Brain microvascular endothelial cell (primary cell): ENCODE data around the gene RAMP3.

Source experiments
- DNase-seq: peaks from one replicate; pipeline ENCODE4 v3.0.0-alpha.2; 2020
- H3K27ac ChIP-seq: fragments of 250-450 bp; sonication (Bioruptor Pico); 2 replicates; pipeline ENCODE4 v1.5.1; 2020; ENCODE audit warnings: mild to moderate bottlenecking, moderate library complexity
- H3K27me3 ChIP-seq: fragments of 250-450 bp; sonication (Bioruptor Pico); replicated peaks from 2 replicates; pipeline ENCODE4 v1.5.1; 2020; ENCODE audit warnings: mild to moderate bottlenecking
- H3K36me3 ChIP-seq: fragments of 250-450 bp; sonication (Bioruptor Pico); replicated peaks from 2 replicates; pipeline ENCODE4 v1.5.1; 2020; ENCODE audit warnings: mild to moderate bottlenecking
- H3K4me3 ChIP-seq: 2 replicates; pipeline ENCODE4 v1.5.1; 2011; ENCODE audit warnings: low read depth, mild to moderate bottlenecking, control low read depth, low read length, moderate library complexity
- in situ Hi-C: cut with HindIII; loops from 2 replicates; pipeline ENCODE4 v1.10.0; 2017; ENCODE audit warnings: low sequenced_read_pairs, low pct_ligation_motif_present
- TF ChIP-seq, protein P1 (sequence below): IDR thresholded peaks from 2 replicates; pipeline ENCODE4 v1.5.1; 2011; ENCODE audit warnings: low read depth, mild to moderate bottlenecking, moderate library complexity, low read length, control low read depth, inconsistent platforms; ENCODE audit errors: missing control alignments

The RAMP3 gene

DNA sequence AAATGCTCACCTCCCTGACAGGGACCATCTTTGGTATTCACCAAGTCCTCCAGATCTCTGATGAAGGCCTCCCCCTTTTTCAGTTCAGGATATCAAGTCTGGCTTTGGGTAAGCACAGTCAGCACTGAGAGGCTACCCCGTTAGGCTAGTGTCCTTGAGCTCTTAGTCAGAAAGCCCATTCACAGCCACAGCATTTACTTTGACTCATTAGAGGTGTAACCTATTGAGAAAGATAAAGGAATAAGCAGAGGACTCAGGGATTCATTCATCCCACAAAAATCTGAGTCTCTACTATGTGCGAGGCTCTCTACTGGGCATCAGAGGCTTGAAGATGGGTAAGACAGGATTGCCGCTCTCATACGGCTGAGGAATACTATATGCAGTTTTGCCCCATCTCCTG lies 14.0 kb upstream of the RAMP3 start:
- Histone ChIP-seq H3K27ac (no peak overlapping the region), H3K36me3 (no peaks in the 10 kb centered on the region), H3K27me3 (peaks cover 4% of the 10 kb centered on the region), H3K4me3 (no peak overlapping the region)
- TF ChIP-seq, protein P1, sequence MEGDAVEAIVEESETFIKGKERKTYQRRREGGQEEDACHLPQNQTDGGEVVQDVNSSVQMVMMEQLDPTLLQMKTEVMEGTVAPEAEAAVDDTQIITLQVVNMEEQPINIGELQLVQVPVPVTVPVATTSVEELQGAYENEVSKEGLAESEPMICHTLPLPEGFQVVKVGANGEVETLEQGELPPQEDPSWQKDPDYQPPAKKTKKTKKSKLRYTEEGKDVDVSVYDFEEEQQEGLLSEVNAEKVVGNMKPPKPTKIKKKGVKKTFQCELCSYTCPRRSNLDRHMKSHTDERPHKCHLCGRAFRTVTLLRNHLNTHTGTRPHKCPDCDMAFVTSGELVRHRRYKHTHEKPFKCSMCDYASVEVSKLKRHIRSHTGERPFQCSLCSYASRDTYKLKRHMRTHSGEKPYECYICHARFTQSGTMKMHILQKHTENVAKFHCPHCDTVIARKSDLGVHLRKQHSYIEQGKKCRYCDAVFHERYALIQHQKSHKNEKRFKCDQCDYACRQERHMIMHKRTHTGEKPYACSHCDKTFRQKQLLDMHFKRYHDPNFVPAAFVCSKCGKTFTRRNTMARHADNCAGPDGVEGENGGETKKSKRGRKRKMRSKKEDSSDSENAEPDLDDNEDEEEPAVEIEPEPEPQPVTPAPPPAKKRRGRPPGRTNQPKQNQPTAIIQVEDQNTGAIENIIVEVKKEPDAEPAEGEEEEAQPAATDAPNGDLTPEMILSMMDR: no peak
- in situ Hi-C loops: no loop called here
- DNase-seq: peak; percentile 34

DNA sequence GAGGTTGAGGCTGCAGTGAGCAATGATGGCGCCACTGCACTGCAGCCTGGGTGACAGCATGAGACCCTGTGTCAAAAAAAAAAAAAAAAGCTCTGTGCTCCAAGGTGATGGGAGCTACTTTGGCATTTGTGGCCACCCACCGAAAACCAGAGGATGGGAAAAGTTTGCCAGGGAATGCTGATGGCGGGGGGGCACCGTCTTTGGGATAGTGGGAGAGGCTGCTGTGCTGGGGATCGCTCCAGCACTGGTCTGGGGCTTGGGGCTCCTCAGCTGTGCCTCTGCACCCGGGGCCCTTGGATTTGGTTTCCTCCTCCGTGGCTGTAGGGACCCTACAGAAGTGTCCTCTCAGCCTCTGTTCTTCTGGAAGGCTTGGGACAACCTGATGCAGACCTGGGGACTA lies 11.7 kb upstream of the RAMP3 start:
- in situ Hi-C loops: no loop called here
- Histone ChIP-seq H3K27me3 (peaks cover 4% of the 10 kb centered on the region), H3K36me3 (no peaks in the 10 kb centered on the region), H3K4me3 (no peak overlapping the region), H3K27ac (no peak overlapping the region)
- DNase-seq: no peak
- TF ChIP-seq, protein P1: no peak

DNA sequence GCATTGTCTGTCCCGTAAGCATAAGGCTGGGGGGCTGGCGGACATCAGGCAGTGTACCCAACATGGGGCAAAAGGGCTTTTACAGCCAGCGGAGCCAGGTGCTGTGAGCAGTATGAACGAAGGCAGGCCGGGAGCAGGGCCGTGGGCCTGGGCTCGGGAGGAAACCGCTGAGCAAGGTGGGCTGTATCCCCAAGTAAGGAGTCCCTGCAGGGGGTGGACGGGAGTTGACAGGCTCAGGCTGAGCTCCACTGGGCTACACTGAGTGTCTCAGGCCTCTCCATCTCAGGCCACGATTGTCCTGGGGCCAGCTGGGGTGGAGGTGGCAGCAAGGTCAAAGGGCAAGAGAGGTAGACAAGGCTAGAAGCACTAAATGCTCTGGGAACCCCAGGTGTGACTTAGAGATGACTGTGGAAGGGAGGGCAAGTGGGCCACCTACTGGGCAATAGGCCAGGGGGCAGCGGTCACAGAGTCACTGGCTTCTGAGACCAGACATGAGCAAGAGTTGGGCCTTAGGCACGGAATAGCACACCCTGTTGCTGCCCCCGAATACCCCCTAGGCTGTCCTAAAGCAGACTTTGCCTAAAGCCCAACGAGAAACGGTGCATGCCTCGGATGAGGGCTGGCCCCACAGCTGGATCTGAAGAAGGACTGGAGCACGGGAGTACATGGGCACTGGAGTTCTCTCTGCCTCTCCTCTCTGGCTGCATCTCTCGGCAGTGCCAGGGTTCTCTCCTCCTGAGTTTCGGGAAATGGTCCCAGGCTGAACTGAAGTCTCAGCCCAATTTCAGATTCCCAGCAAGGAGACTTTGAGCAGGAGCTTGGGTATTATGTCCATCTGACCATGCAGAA lies 10.8 kb upstream of the RAMP3 start:
- Histone ChIP-seq H3K27me3 (peaks cover 4% of the 10 kb centered on the region), H3K27ac (no peak overlapping the region), H3K36me3 (no peaks in the 10 kb centered on the region), H3K4me3 (no peak overlapping the region)
- in situ Hi-C loops: no loop called here
- DNase-seq: no peak
- TF ChIP-seq, protein P1: no peak

DNA sequence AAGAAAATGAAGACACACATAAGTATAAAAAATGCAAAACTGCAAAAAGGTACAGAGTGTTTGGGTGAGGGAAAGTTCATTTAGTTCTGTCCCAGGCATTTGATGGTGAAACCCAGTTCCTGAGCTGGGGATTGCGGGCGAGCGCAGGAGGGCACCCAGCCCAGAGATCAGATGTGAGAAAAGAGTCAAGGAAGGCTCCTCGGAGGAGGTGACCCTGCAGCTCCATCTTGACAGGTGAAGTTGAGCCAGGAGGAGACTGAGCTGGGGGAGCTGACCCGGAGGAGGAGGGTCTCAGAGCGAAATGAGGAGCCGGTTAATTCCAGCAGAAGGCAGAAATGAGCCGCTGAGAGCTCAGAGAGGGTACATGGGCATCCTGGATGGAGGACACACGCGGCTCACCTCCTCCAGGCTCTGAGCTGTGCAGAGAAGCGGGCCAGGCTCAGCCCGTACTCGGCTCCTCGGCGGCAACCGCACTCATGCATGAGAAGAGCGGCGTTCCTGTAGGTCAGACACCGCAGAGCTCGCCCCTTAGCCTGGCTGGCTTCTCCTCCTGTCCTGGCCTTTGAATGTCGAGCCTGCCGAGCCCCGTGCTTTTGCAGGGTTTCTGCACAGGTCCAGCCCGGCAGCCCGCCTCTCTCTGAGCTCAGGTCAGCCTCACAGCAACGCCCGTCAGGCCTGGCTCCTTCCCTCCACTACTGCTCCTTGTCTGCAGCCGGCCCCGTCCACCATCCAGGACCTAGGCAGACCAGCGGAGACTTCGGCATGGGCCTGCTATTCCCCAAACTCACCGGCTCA lies 9.5 kb upstream of the RAMP3 start:
- TF ChIP-seq, protein P1: no peak
- Histone ChIP-seq H3K36me3 (no peaks in the 10 kb centered on the region), H3K4me3 (no peak overlapping the region), H3K27ac (no peak overlapping the region), H3K27me3 (peaks cover 4% of the 10 kb centered on the region)
- DNase-seq: no peak
- in situ Hi-C loops: no loop called here

DNA sequence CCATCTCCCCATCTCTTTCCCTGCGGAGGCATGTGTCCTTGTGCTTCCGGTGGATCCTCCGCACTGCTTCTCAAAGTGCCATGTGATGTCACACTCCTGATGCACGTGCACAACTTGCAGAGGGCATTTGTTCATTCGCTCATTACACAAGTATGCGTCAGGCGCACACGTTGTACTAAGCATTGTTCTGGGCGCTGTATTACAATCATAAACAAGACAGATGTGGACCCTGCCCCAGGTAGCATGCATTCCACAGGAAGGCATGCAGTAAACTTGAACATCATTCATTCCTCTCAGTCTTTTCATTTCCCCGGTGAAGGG lies 9.0 kb upstream of the RAMP3 start:
- TF ChIP-seq, protein P1: no peak
- Histone ChIP-seq H3K36me3 (no peaks in the 10 kb centered on the region), H3K27me3 (peaks cover 4% of the 10 kb centered on the region), H3K27ac (no peak overlapping the region), H3K4me3 (no peak overlapping the region)
- no peak for DNase-seq
- in situ Hi-C loops: no loop called here

DNA sequence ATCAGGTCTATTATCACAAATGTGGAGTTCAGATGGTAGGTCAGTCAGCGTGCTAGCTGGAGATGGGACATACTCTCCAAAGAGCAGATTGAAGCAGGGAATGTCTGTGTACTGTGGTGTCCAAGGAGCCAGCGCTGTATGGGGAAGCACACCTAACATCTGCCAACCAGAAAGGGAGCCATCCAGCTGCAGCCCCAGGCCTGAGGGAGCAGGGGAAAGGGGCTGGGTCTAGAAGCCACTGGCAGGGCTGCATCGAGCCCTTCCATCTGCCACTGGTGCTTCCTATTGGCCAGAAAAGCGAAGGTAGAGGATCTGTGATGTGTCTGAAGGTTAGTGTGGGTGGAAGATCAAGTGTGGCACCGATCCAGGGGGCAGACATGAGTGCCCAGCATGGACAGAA lies 8.0 kb upstream of the RAMP3 start:
- in situ Hi-C loops: no loop called here
- no peak overlapping the region for H3K4me3 ChIP-seq
- H3K27me3 ChIP-seq: peaks cover 4% of the 10 kb centered on the region
- no peaks in the 10 kb centered on the region for H3K36me3 ChIP-seq
- no peak overlapping the region for H3K27ac ChIP-seq
- DNase-seq: no peak
- TF ChIP-seq, protein P1: no peak
